Activated CD4-positive, alpha-beta memory T cell treated with anti-CD3 and anti-CD28 coated beads for 36 hours (primary cell): ENCODE results near the gene MTOR. TPM values are rescaled to one million over a fixed set of nuclear protein-coding genes. Genes with fewer than 3 reads are reported as not detected.
A peak's percentile ranks its signal among the peaks of the same experiment; 100 is the strongest.
"Not testable (repeated sequence)": the region's sequence is repeated elsewhere in the genome, so short reads cannot be mapped to it uniquely, and the experiment has no call there.

Experiments
- CTCF ChIA-PET: fragments of 350-600 bp; sonication (Branson Sonifier 250); formaldehyde crosslinking; loops from one replicate; lab custom pipeline; 2021; ENCODE audit warnings: antibody characterized with exemption, inconsistent platforms; lab: Charles Lee
- POLR2A ChIA-PET: fragments of 350-600 bp; sonication (Branson Sonifier 250); formaldehyde crosslinking; loops from one replicate; lab custom pipeline; 2021; ENCODE audit warnings: antibody characterized with exemption; lab: Charles Lee
- DNase-seq: peaks from one replicate; pipeline ENCODE4 v3.0.0-alpha.2; 2020
- H3K27ac Mint-ChIP-seq: one replicate; pipeline ENCODE4 v1.8.0; 2021; ENCODE audit warnings: mixed read lengths
- H3K27me3 Mint-ChIP-seq: one replicate; pipeline ENCODE4 v1.8.0; 2021; ENCODE audit warnings: mixed read lengths
- H3K36me3 Mint-ChIP-seq: one replicate; pipeline ENCODE4 v1.8.0; 2021; ENCODE audit warnings: mixed read lengths
- H3K4me1 Mint-ChIP-seq: one replicate; pipeline ENCODE4 v1.8.0; 2021; ENCODE audit warnings: low read depth, mixed read lengths
- H3K4me3 Mint-ChIP-seq: one replicate; pipeline ENCODE4 v1.8.0; 2021; ENCODE audit warnings: mild to moderate bottlenecking, mixed read lengths
- H3K9me3 Mint-ChIP-seq: one replicate; pipeline ENCODE4 v1.8.0; 2021; ENCODE audit warnings: mixed read lengths
- intact Hi-C: fragments of 100-400 bp; cut with micrococcal nuclease; formaldehyde crosslinking; loops from one replicate; pipeline ENCODE4 v1.15.1; 2023
- total RNA-seq, 2 experiments: library from RNA; stranded (reverse); gene quantifications; one replicate each; pipeline ENCODE4 v1.2.3, GENCODE V29; 2021

The MTOR gene
- total RNA-seq = 10 to 100 TPM; 35.8 to 39.4 TPM

GRCh38 chr1:11262171-11263049 lies at the start of gene MTOR:
Gene MTOR (minus strand): TSS chr1:11262551. CDS start chr1:11259409, 3,142 bp downstream.
- H3K27me3 Mint-ChIP-seq = no peaks in the 10 kb centered on the region
- CTCF ChIA-PET = interaction anchor here (0.6 to 2.3 kb wide), 8 partner anchors 13 to 812 kb away, joined by 3 to 13 read pairs (median 4); no protein-coding TSS in a partner anchor

GRCh38 chr1:11309385-11309784 lies 47.0 kb upstream of the MTOR start:
- intact Hi-C loops = no loop called here
- DNase-seq = no peak
- CTCF ChIA-PET = no interaction called here
- H3K4me1 Mint-ChIP-seq = no peaks in the 10 kb centered on the region
- H3K9me3 Mint-ChIP-seq = no peaks in the 10 kb centered on the region
- no peak overlapping the region for H3K4me3 Mint-ChIP-seq
- no peaks in the 10 kb centered on the region for H3K36me3 Mint-ChIP-seq
- H3K27ac Mint-ChIP-seq = no peak overlapping the region
- POLR2A ChIA-PET = no interaction called here
- H3K27me3 Mint-ChIP-seq = no peaks in the 10 kb centered on the region

More at GRCh38 chr1:11262171-11263049, at the start of gene MTOR:
- Mint-ChIP-seq H3K9me3 (no peaks in the 10 kb centered on the region), H3K27ac (peak within 1 kb of the TSS; percentile 77), H3K4me1 (peaks cover 14% of the 10 kb centered on the region), H3K4me3 (peak within 1 kb of the TSS; percentile 81), H3K36me3 (peaks cover 15% of the 10 kb centered on the region)
- peak; percentile 99 for DNase-seq
- intact Hi-C loops = loop anchor here (1.0 to 10.0 kb wide), 2 partner anchors 11 to 198 kb away; partner anchors contain the start of genes SRM and UBIAD1
- POLR2A ChIA-PET = interaction anchor here (0.6 to 2.7 kb wide), 6 partner anchors 11 to 646 kb away, joined by 3 to 23 read pairs (median 4); partner anchors contain the start of gene UBIAD1

GRCh38 chr1:11308699-11309224 lies 46.4 kb upstream of the MTOR start:
- Mint-ChIP-seq H3K9me3 (no peaks in the 10 kb centered on the region), H3K4me1 (no peaks in the 10 kb centered on the region), H3K27ac (no peak overlapping the region), H3K36me3 (no peaks in the 10 kb centered on the region), H3K4me3 (no peak overlapping the region), H3K27me3 (no peaks in the 10 kb centered on the region)
- ChIA-PET POLR2A (no interaction called here), CTCF (no interaction called here)
- intact Hi-C loops = no loop called here
- no peak for DNase-seq

GRCh38 chr1:11307852-11308251 lies 45.5 kb upstream of the MTOR start:
- Mint-ChIP-seq H3K4me3 (no peak overlapping the region), H3K27ac (no peak overlapping the region), H3K27me3 (no peaks in the 10 kb centered on the region), H3K4me1 (no peaks in the 10 kb centered on the region), H3K36me3 (no peaks in the 10 kb centered on the region), H3K9me3 (no peaks in the 10 kb centered on the region)
- ChIA-PET CTCF (no interaction called here), POLR2A (no interaction called here)
- DNase-seq = no peak
- intact Hi-C loops = no loop called here

GRCh38 chr1:11305516-11305915 lies 43.2 kb upstream of the MTOR start:
- H3K36me3 Mint-ChIP-seq, H3K27ac Mint-ChIP-seq, DNase-seq, intact Hi-C loops, H3K27me3 Mint-ChIP-seq, POLR2A ChIA-PET, CTCF ChIA-PET, H3K4me3 Mint-ChIP-seq, H3K9me3 Mint-ChIP-seq, H3K4me1 Mint-ChIP-seq: not testable (repeated sequence)

- Mint-ChIP-seq H3K27ac (no peak overlapping the region), H3K36me3 (no peaks in the 10 kb centered on the region), H3K4me3 (no peak overlapping the region), H3K4me1 (peaks cover 12% of the 10 kb centered on the region), H3K27me3 (no peaks in the 10 kb centered on the region), H3K9me3 (no peaks in the 10 kb centered on the region)
- intact Hi-C loops = no loop called here
- POLR2A ChIA-PET = interaction anchor here (0.6 kb wide), 1 partner anchor 145 kb away, joined by 3 read pairs; no protein-coding TSS in a partner anchor
- CTCF ChIA-PET = interaction anchor here (1.0 to 1.2 kb wide), 3 partner anchors 22 to 340 kb away, joined by 3 read pairs; no protein-coding TSS in a partner anchor
- DNase-seq = no peak
Measured at GRCh38 chr1:11302366-11302765, 40.0 kb upstream of the MTOR start.

GRCh38 chr1:11301601-11302000 lies 39.2 kb upstream of the MTOR start:
- intact Hi-C loops = no loop called here
- Mint-ChIP-seq H3K27ac (no peak overlapping the region), H3K4me3 (no peak overlapping the region), H3K27me3 (no peaks in the 10 kb centered on the region), H3K4me1 (peaks cover 16% of the 10 kb centered on the region), H3K36me3 (no peaks in the 10 kb centered on the region), H3K9me3 (no peaks in the 10 kb centered on the region)
- ChIA-PET CTCF (interaction anchor here (1.0 kb wide), 2 partner anchors 21 to 341 kb away, joined by 3 read pairs; no protein-coding TSS in a partner anchor), POLR2A (no interaction called here)
- DNase-seq = no peak

GRCh38 chr1:11299225-11299574 lies 36.8 kb upstream of the MTOR start:
- H3K27ac Mint-ChIP-seq = peak overlapping the region; percentile 81
- H3K4me1 Mint-ChIP-seq = peaks cover 36% of the 10 kb centered on the region
- ChIA-PET CTCF (no interaction called here), POLR2A (no interaction called here)
- no peak overlapping the region for H3K4me3 Mint-ChIP-seq
- no peaks in the 10 kb centered on the region for H3K9me3 Mint-ChIP-seq
- intact Hi-C loops = loop anchor here (5.0 kb wide), 1 partner anchor 57 kb away; no protein-coding TSS in a partner anchor
- peaks cover 9% of the 10 kb centered on the region for H3K36me3 Mint-ChIP-seq
- peak; percentile 36 for DNase-seq
- H3K27me3 Mint-ChIP-seq = no peaks in the 10 kb centered on the region

- CTCF ChIA-PET = no interaction called here
- Mint-ChIP-seq H3K27ac (peak overlapping the region; percentile 81), H3K27me3 (no peaks in the 10 kb centered on the region), H3K4me1 (peaks cover 36% of the 10 kb centered on the region), H3K4me3 (no peak overlapping the region), H3K36me3 (peaks cover 9% of the 10 kb centered on the region), H3K9me3 (no peaks in the 10 kb centered on the region)
- no peak for DNase-seq
- POLR2A ChIA-PET = no interaction called here
- intact Hi-C loops = loop anchor here (5.0 kb wide), 1 partner anchor 56 kb away; no protein-coding TSS in a partner anchor
Measured at GRCh38 chr1:11298390-11299224, 36.3 kb upstream of the MTOR start.

GRCh38 chr1:11297774-11298173 lies 35.4 kb upstream of the MTOR start:
- CTCF ChIA-PET = interaction anchor here (1.3 kb wide), 1 partner anchor 260 kb away, joined by 4 read pairs; no protein-coding TSS in a partner anchor
- POLR2A ChIA-PET, H3K27ac Mint-ChIP-seq, H3K4me3 Mint-ChIP-seq, DNase-seq, H3K9me3 Mint-ChIP-seq, H3K27me3 Mint-ChIP-seq: not testable (repeated sequence)
- Mint-ChIP-seq H3K36me3 (peaks cover 15% of the 10 kb centered on the region), H3K4me1 (peaks cover 36% of the 10 kb centered on the region)
- intact Hi-C loops = loop anchor here (5.0 kb wide), 1 partner anchor 55 kb away; no protein-coding TSS in a partner anchor

GRCh38 chr1:11295905-11296304 lies 33.6 kb upstream of the MTOR start:
- POLR2A ChIA-PET = no interaction called here
- no peak overlapping the region for H3K27ac Mint-ChIP-seq

More at GRCh38 chr1:11295905-11296304, 33.6 kb upstream of the MTOR start:
- H3K36me3 Mint-ChIP-seq = peaks cover 20% of the 10 kb centered on the region
- no peaks in the 10 kb centered on the region for H3K9me3 Mint-ChIP-seq
- H3K4me3 Mint-ChIP-seq = no peak overlapping the region
- CTCF ChIA-PET = interaction anchor here (1.3 kb wide), 1 partner anchor 54 kb away, joined by 5 read pairs; no protein-coding TSS in a partner anchor
- intact Hi-C loops = loop anchor here (5.0 kb wide), 1 partner anchor 54 kb away; no protein-coding TSS in a partner anchor
- no peaks in the 10 kb centered on the region for H3K27me3 Mint-ChIP-seq
- peaks cover 54% of the 10 kb centered on the region for H3K4me1 Mint-ChIP-seq
- DNase-seq = no peak
